GM12878 (cell line): Measurements from ENCODE around the gene EEF1AKMT2. TPM values are rescaled to one million over a fixed set of nuclear protein-coding genes. Genes with fewer than 3 reads are reported as not detected.

Experiments
- BRCA1 ChIP-seq: IDR thresholded peaks from 2 replicates; pipeline ENCODE4 v1.6.1; 2011; ENCODE audit warnings: low read depth, low read length, improper control_type of control experiment
- E2F4 ChIP-seq: IDR thresholded peaks from 2 replicates; pipeline ENCODE4 v1.6.1; 2012; ENCODE audit warnings: low read depth, low read length, improper control_type of control experiment
- E4F1 ChIP-seq: fragments of 450-650 bp; IDR thresholded peaks from 2 replicates; pipeline ENCODE4 v1.6.1; 2018; ENCODE audit warnings: borderline replicate concordance, mild to moderate bottlenecking; ENCODE audit not compliant: partially characterized antibody
- EED ChIP-seq: sonication (generic); IDR thresholded peaks from 2 replicates; pipeline ENCODE4 v1.6.1; 2016; ENCODE audit warnings: antibody characterized with exemption, low read depth
- PBX3 ChIP-seq: IDR thresholded peaks from 2 replicates; pipeline ENCODE4 v1.6.1; 2011; ENCODE audit warnings: mild to moderate bottlenecking, low read depth, low read length, moderate library complexity; ENCODE audit not compliant: insufficient replicate concordance
- POU2F2 ChIP-seq: IDR thresholded peaks from 3 replicates; pipeline ENCODE4 v1.6.1; 2011; ENCODE audit warnings: low read depth, mild to moderate bottlenecking, low read length, borderline replicate concordance
- RELB ChIP-seq: fragments of 450-650 bp; IDR thresholded peaks from 2 replicates; pipeline ENCODE4 v1.6.1; 2017; ENCODE audit warnings: low read depth, mild to moderate bottlenecking, moderate library complexity
- YBX1 ChIP-seq: fragments of 450-650 bp; IDR thresholded peaks from 2 replicates; pipeline ENCODE4 v1.6.1; 2016; ENCODE audit warnings: antibody characterized with exemption
- ZBTB11 ChIP-seq: fragments of 450-650 bp; formaldehyde crosslinking; IDR thresholded peaks from 2 replicates; pipeline ENCODE4 v1.5.0; 2022; ENCODE audit warnings: mild to moderate bottlenecking, missing genetic modification characterization
- ZBTB40 ChIP-seq: fragments of 450-650 bp; IDR thresholded peaks from 2 replicates; pipeline ENCODE4 v1.6.1; 2016; ENCODE audit warnings: mild to moderate bottlenecking, moderate library complexity, borderline replicate concordance
- ZNF274 ChIP-seq: IDR thresholded peaks from one replicate; pipeline ENCODE4 v1.8.0; 2011; ENCODE audit not compliant: insufficient read length, insufficient read depth
- ZNF622 ChIP-seq: fragments of 450-650 bp; IDR thresholded peaks from 2 replicates; pipeline ENCODE4 v1.6.1; 2017; ENCODE audit warnings: mild to moderate bottlenecking, inconsistent platforms
- polyA plus RNA-seq, 11 experiments: library from polyadenylated mRNA; depleted of rRNA in 4 of 11; unstranded in 6 of 11; stranded (reverse) in 5 of 11; fragments of >200 nt; fragmentation: Nextera tagmentation in 4 of 11; fragmentation: Illumina TruSeq in 1 of 11; extraction: Ambion mirVana in 4 of 11; extraction: Trizol in 1 of 11; gene quantifications; 1 replicate in 1 of 11; 2 replicates in 10 of 11; pipeline versions ENCODE4 v1.2.1 to v1.2.3, GENCODE V29; 2011 to 2016; ENCODE audit warnings: inconsistent platforms in 2 of 11, missing spikeins in 2 of 11, low read depth in 1 of 11
- total RNA-seq, 4 experiments: library from RNA; depleted of rRNA in 3 of 4; stranded (reverse); fragments of >200 nt in 3 of 4; fragmentation: Illumina TruSeq in 1 of 4; extraction: Trizol in 1 of 4; gene quantifications; 2 replicates each; pipeline versions ENCODE4 v1.2.1 to v1.2.3, GENCODE V29; 2013 to 2021

The EEF1AKMT2 gene
- total and polyA plus RNA-seq, 10 of the 15 experiments (the other 5 are each of a cell fraction or from before 2014, with no cell fraction given), result 9.1 to 29.3 (median 23.6) TPM

GRCh38 chr10:124719213-124719851 lies 72.4 kb downstream of the EEF1AKMT2 start (continued):
- TF ChIP-seq RELB, result peak; percentile 71; the same call in 1 of the 2 replicates
- TF ChIP-seq ZNF622, result no peak
- no peak for TF ChIP-seq BRCA1
- TF ChIP-seq ZNF274, result no peak
- TF ChIP-seq E2F4, result no peak
- no peak for TF ChIP-seq YBX1
- no peak for TF ChIP-seq ZBTB11 (CRISPR knock-in tag)
- TF ChIP-seq EED, result peak; percentile 76
- TF ChIP-seq PBX3, result peak; percentile 26
- no peak for TF ChIP-seq ZBTB40
- peak; percentile 83; the same call in 2 of the 3 replicates for TF ChIP-seq POU2F2
- TF ChIP-seq E4F1, result no peak
